OCI-M1 (cell line): ENCODE data around the gene LIPC.

Experiments
- DNase-seq: peaks from one replicate; lab custom pipeline; 2025; lab: John Stamatoyannopoulos, UW

Gene LIPC

DNA sequence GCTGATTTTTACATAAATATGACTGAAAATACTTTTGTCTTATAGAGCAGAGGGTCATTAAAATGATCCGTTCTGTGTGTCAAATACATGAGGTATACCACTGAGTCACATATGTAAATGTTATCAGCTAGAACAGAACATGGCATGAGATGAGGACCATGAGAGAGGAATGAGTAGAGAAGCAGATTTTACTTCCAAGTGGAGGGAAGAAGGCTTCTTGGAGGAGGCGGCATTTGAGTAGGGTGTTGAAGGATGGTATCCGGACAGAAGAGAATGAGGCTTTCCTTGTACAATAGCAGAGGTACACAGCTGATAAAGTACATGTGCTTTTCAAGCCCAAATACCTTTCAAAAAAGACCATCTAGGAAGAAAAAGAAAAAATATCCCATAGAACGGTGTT lies 4.8 kb downstream of the LIPC start:
- DNase-seq, result no peak

DNA sequence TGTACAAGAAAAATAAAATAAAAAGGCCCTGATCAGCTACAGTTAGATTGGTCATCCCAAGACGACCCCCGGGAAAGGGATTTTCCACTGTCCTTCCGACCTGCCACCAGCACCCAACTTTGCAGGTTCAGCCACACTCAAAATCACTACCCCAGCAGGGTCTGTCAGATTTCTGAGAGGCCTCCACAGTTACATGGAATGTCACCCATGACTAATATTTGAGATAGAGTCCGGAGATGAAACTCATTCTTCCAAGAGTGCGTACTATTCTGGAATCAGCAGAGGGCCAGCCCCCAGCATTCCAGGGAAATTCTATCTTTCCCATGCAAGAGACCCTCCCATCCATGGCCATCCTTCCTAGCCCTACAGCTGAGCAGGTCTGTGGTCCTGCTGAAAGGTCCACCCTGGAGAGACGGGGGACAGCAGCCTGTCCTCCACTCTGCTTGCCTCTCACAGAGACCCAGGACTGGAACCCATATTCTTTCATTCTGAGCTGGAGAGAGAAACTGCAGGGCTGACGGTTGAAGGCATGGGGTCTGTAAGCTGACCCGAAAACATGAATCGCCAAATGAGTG lies 5.8 kb downstream of the LIPC start:
- DNase-seq, result no peak

DNA sequence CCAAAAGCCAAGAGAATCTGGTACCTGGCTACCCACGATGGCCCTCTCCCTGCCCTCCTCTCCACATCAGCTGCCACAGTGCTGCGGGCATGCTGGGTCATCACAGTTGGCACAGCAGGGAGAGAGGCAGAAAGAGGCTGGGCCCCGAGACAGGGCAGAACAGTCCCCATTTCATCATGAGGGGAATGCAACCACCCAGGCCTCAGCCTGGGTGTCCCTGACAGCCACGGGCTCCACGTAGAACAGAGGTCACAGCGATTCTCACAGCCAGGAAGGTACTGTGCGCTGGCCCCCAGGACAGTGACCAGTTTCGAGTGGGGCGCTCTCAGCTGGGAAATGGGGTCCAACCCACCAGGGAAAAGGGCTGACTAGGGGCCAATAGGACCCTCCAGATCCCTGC lies 6.3 kb downstream of the LIPC start:
- DNase-seq, result no peak

DNA sequence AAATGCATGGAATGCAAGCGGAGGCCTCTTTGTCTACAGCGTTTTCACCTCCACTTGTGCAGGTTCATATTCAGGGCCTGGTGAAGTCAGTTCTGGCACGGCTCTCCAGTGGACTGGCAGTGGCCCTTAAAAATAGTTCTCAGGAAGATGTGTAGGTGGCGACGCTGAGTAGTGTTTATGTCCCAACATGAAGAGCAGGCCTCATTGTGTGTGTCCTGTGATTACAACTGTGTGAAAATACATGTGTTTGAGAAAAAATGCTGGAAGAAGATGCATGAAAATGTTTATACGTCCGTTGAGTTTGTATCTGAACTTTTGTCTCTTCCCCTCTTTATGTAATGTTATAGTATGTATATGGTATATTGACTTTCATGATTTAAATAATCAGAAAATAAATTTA lies 7.2 kb downstream of the LIPC start:
- peak; percentile 83 for DNase-seq

DNA sequence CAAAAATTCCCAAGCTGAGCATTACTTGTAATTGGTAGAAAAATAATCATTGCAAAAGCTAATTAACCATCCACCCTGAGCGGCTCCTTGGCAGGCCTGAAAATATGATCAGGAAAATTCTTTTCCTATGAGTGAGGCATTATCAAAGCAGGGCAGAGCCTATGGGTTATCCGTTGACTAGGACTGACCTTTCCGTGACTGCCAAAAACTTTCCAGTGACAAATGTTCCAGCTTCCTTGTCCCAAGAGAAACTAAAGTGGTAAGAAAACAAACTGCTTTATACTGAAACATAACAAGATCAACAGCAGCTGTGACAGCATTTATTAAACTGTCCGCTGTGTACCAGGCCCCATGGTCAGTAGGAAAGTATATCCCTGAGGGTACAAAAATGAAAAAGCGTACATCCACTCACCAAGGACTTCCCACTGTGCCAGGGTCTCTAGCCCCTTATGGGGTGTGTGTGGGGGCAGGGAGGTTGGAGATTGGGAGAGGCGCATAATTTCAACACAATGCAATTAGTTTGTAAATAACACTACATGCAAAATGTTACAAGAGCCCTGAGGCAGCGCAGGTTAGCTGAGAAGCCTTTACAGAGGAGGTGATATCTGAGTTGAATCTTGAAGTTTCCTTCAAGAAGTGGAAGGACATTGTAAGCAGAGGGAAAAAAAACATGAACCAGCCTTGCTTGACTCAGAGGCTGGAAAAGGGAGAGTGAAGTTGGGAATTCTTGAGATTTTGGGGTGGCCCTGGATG lies 8.5 kb downstream of the LIPC start:
- DNase-seq, result no peak

DNA sequence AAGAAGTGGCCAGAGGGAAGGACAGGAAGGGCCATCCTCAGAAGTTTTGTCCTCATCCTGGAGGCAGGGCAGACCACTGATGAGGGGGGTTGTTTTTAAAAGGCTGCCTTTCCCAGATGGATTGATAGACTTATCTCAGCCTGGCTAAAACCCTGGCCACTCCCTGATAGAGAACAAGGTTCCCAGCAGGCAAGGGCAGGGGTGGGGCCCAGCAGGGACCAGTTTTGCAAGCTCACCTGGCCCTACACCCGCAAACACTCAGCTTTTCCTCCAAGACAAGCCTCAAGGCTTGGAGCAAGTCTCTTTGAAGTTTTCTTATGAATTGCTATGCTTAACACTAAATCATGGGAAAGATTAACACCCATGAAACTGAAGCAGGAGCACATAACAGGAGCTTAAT lies 9.1 kb downstream of the LIPC start:
- DNase-seq, result no peak

DNA sequence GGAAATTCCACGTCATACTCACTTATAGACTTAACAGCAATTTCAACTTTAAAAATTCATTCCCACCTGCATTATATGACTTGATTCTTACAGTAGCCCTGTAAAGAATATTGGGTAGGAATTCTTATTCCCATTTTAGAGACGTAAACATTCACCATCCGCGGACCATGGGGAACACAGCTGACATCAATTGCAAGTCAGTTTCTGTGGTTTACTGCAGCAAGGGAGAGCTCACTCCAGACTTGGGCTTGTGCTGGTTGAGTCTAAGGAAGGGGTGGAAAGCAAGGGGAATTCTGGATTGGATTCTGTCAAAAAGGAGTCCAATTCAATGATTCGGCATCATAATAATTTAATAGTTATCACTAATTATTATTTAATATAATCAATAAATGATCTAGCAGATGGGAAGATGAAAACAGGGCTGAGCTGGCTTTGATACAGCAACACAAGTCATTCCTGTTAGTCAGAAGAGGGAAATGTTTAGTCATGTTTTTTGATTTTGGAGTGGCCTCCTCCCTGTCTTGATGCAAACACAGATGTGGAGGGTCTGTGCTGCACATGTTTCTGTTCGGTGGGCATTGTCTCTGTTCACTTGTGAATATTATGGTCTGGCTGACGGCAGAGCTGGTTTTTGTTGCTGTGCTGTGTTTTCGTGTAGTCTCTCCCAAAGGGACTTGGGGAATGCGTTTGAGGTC lies 9.7 kb downstream of the LIPC start:
- no peak for DNase-seq

DNA sequence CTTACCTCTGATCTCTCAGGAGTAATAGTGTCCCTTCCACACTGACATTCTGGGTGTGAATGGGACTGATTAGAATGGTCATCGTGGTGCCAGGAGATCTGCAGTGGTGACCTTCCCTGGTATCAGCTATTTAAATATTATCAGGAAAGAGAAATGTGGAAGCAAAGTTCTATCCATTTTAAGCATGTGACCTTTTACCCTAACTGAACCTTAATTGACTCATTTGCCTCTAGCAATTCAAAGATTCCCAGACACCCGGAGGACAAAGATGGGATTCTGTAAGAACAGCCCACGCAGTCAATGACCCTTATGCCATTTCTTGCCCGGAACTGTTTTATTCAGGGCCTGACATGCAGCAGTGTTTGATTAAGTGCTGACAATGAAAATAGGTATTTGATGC lies 10.3 kb downstream of the LIPC start:
- no peak for DNase-seq

DNA sequence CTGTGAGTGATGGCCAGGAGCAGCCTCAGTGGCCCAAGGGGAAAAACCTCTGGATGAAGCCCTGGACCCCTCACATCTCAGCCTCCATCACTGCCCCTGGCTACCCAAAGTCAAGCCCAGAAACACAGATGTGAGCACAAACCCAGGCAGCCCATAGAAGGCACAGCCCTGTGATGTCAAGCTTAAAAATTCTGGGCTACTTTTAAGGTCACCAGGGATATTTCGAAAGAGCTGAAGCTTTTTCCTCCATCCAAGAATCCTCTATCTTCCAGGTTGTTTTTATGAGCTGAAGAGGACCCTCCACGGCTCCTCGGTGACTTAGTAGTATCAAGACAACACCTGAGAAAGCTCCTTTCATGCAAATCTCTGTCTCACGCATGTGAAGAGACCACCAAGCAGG lies 11.5 kb downstream of the LIPC start:
- no peak for DNase-seq

DNA sequence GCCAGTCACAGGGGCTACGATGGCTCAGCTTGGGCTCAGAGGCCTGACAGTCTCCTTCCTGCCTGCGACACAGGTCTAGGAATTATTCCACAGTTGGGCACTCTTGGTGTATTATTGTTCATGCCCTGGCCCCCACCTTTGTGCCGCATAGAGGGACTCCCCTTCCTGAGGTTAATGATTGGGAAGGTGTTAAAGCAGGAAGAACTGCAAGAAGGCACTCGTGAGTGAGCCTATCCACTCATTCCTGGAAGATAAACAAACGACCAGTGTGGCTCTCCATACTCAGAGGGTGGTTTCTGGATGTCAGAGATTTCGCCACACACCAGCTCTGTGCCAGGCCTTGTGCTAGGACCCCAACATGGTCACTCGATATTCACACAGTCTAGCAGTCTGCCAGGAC lies 12.3 kb downstream of the LIPC start:
- DNase-seq, result no peak

DNA sequence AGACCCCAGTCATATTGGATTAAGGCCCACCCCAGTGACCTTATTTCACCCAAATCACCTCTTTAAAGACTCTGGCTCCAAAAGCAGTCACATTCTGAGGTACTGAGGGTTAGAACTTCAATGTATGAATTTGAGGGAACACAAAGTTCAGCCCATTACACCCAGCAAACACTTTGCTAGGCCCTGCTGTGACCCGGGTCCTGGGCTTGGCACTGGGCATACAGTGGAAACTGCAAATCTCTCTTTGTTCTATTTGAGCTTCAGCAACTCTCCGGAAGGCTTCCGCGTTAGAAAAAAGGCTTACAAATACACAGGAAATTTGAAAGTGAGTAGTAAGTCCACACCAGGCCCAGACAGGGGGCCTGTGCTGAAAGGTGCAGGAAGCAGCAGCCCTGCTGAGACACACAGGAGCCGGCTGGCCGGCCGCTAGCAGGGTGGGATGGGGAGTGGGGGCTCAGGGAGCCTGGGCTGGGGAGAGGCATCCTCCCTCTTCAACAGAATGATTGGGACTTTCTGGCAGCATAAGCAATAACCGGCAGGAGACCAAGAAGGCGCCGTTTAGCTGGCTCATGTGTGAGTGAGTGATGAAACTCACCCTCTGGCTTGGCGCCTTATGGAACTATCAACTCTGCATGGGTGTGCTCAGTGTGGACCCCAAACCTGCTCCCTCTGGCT lies 13.0 kb downstream of the LIPC start:
- no peak for DNase-seq

DNA sequence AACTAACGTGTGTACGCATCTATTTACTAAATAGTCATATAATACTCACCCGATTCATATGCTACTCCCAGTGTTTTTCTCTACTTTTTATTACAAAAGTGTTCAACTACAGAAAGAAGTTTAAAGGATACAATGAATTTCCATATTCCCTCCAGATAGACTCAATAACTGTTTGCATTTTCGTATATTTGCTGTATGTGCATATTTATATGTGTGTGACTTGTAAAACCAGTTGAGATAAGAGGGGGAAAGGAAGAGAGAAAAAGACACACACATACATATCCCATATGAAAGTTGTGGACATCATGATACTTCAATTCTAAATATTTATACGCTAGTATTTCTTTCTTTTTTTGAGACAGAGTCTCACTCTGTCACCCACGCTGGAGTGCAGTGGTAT lies 14.1 kb downstream of the LIPC start:
- no peak for DNase-seq

DNA sequence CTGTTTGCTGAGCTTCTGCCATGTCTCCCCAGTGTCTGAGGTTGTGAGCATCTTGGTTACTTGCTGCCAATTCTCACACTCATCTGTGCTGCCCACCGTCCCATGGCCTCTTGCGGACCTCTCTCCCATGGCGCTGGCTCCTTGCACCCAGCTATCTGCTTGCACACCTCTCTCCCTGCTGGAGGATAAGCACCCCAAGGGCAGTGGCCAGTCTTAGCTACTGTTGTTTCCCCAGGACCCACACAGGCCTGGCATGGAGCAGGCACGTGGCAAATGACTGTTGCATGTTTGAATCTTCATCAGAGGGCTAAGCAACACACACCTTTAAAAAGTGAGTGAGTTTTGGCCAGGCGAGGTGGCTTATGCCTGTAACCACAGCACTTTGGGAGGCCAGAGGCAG lies 14.7 kb downstream of the LIPC start:
- DNase-seq, result no peak

DNA sequence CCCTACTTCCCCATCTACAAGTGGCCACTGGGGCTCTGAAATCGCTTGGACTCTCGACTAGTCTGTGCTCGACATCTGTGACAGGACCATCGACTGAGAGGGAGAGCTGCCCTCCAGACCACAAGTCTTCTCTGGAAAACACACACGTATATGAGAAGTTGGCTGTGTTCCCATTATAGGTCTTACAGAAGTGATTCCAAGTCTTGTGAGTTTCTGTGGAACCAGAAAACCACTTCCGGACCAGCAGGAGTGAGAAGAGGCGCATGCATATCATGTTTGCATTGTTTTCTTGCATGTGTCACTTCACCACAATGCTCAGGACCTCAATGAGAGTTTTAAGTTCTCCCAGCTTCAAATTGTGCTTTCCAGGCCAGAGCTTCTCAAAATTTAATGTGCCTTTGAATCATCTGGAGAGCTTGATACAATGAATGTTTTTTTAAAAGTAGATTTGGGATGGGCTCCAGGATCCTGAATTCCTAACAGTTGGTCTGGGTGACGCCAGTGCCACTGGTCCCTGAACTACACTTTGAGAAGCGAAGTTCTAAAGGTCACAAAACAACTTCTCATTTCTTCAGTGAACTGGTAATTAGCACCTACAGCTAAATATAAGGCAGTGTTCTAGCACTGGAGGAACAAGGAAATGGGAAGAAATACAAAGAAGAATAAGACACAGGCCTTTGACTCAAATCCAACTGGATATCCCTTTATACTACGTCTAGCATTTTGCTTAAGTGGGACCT lies 15.7 kb downstream of the LIPC start:
- DNase-seq, result peak; percentile 23

DNA sequence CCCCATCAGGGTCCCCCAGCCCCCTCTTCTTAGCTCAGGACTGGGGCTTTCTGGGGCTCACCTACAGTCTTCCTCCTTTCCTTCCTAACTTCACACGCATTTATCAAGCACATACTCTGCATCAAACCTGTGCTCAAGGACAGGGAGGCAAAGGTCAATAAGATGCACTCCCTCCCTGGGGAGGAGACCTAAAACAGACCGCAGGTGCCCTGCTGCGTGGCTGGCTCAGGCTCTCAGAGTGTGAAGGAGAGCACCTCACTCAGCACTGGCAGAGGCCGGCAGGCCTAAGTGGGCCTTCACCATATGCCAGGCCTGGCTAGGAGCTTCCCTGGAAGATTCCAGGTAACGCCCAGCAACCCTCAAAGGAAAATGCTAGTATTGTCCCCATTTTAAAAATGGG lies 16.5 kb downstream of the LIPC start:
- no peak for DNase-seq

DNA sequence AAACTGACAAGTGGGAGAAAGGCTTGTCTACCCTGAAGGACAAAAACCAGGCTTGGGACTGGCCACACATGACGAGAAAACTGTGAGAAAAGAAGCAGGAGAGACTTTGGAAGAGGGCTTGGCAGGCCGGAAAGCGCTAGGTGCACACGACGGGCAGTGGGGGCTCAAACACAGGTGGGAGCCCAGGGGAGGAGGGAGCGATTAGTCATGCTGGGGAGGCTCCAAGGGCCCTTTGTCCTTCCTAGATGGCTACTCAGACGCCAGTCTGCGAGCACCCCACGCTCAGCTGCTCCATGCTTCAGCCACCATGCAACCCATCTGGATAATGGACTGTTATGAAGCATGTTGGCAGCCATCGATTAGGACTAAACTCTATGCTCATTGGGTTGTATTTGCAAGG lies 17.1 kb downstream of the LIPC start:
- DNase-seq, result no peak

DNA sequence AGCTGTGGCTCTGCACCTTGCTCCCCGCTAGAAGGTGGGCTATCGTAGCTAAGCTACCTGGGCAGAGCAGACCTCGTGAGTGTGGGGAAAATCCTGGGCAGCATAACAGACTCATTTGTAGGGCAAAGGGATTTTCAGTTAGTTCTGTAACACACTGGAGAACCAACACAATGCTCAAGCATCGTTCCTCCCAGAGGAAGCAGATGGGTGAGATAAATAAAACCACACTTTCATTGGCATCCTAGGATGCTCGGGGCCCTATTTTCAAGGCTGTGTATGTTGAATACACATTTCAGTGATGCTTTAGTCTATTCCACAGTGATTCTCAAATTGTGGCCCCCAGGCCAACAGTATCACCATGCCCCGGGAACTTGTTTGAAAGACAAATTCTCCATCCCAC lies 20.0 kb downstream of the LIPC start:
- no peak for DNase-seq

DNA sequence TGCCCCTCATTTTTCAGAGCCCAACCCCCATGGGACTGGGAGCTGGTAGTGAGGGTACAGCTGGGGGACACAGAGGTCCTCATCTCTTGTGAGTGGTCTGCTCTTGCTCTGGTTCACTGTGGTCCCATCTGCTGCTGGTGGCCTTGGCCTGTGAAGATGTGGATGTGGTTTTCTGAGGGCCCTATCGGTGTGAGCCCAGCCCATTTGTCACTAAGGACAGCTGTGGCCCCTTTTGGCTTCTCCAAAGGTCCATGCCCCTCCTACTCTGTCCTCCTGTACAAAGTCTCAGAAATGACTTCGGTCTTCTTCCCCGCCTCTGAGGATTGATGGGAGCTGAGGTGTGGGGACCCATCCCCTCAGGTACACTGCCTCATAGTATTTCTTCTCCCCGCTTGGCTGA lies 21.0 kb downstream of the LIPC start:
- DNase-seq, result no peak

DNA sequence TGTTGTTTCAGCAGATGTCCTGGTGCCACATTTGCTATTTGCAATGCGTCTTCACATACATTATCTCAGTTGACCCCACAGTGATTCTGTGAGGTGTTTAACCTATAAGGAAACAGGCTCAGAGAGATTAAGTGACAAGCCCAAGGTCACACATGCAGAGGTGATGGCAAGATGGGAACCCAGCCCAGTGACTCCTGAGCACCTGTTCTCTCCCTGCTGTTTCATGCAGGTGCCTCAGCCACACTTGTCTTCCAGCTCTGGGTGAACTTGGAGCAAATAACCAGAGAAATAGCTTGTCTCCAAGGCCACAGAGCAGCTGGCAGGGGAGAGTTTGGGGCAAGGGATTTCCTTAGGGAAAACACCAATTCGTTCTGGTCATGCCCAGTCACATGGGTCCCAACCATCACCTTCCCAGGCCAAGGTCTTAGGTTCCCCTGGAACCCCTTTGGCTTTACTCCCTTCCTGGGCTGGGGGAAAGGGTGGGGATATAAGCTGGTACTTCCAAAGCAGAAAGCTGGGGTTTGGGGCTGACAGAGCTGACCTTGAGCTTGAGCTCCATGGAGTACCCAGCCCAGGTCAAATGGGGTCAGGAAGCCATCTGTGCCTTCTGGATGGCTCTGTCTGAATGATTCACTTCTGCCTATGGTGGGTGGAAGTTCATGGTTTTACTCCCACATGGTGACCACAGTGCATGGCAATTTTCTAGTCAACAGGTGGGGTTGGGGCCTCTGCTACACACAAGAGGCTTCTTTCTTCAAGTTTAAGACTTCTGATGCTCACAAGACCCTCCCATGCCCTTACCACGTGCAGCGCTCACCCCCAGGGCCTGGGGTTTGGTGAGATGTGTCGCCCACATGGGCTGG lies 22.4 kb downstream of the LIPC start:
- DNase-seq, result peak; percentile 58

DNA sequence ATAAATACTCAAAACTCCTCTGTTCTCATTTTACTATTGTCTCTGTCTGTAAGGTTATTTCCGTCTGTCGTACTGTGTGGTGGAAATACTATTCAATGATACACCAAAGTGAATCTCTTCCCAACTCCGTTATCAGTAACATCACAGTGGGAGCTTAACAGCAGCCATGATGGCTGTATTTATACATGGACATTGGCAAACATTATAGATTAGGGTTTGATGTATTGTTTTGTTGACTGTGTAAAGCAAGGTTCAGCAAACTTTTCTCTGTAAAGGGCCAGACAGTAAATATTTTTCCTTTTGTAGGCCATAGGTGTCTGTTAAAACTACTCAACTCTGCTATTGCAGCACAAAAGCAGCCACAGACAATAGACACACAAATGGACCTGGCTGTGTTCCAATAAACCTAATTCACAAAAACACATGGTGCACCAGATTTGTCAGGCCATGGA lies 23.2 kb downstream of the LIPC start:
- DNase-seq, result no peak

DNA sequence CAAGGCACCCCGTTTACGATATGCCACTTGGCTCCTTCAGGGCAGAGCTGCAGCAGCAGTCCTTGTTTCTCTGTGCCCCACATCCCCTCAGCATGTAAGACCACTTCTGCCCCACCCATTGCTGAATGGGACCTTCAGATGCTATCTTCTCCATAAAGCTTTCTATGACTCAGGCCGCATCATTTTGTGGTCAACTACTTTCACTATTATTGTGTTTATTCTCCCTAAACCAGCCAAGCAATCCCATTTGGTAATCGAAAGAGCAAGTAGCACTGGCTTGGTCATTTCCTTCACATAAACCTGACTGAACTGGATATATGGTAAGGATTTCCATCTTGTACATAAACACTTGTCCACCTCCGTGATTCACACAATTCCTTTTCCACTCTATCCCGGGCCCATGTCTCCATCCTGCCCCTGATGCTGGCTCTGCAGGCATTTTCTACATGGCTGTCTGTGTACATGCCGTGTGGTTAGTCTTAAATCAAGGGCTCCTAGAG lies 25.7 kb downstream of the LIPC start:
- peak; percentile 63 for DNase-seq
